GM12892 (cell line): Measurements from ENCODE around the gene TBCEL.

ENCODE experiments used
- POLR2A ChIP-seq: IDR thresholded peaks from 2 replicates; pipeline ENCODE4 v1.6.1; 2011; ENCODE audit warnings: low read depth, low read length, control low read depth
- POLR2AphosphoS5 ChIP-seq: IDR thresholded peaks from 2 replicates; pipeline ENCODE4 v1.6.1; 2011; ENCODE audit warnings: low read depth, low read length, control low read depth
- TAF1 ChIP-seq: IDR thresholded peaks from 2 replicates; pipeline ENCODE4 v1.6.1; 2011; ENCODE audit warnings: low read depth, mild to moderate bottlenecking, control low read depth, low read length, borderline replicate concordance

GRCh38 chr11:121067962-121068647 is 44.2 kb downstream of the TBCEL start:
- TF ChIP-seq POLR2AphosphoS5 (no peak), POLR2A (no peak), TAF1 (no peak)
